ENCODE measurements around the gene HCFC1R1.
A peak's percentile ranks its signal among the peaks of the same experiment; 100 is the strongest.

HCFC1R1 gene

GRCh38 chr16:3065069-3065741 is 41.5 kb upstream of the HCFC1R1 start, which contains the start of gene IL32:
Gene IL32 (plus strand): TSS chr16:3065640. CDS start chr16:3065812, 172 bp downstream.
- H3K27ac ChIP-seq: peak within 1 kb of the TSS; percentile 24
- no peaks in the 10 kb centered on the region for H3K4me1 ChIP-seq
- H3K9ac ChIP-seq: no peak within 1 kb of the TSS
- H3K36me3 ChIP-seq (ENCODE audit: control insufficient read depth, insufficient read depth, low read length): no peaks in the 10 kb centered on the region
- H3K27me3 ChIP-seq (ENCODE audit: control insufficient read depth, insufficient read depth, low read length): no peaks in the 10 kb centered on the region
- no peaks in the 10 kb centered on the region for H3K79me2 ChIP-seq
- no peaks in the 10 kb centered on the region for H3K9me3 ChIP-seq (ENCODE audit: control insufficient read depth, low read length)
- no peak within 1 kb of the TSS for H2AFZ ChIP-seq
- H3K4me3 ChIP-seq (ENCODE audit: low read depth, low read length): peak within 1 kb of the TSS; percentile 21
- H3K4me2 ChIP-seq (ENCODE audit: low read length): peak within 1 kb of the TSS; percentile 25
- no peak for TF ChIP-seq CTCF (IDR thresholded peaks at IDR 0.05)

- Histone ChIP-seq H3K4me2 (ENCODE audit: low read length) (no peak overlapping the region), H2AFZ (no peak overlapping the region), H3K9ac (no peak overlapping the region), H3K79me2 (no peaks in the 10 kb centered on the region), H3K36me3 (ENCODE audit: control insufficient read depth, insufficient read depth, low read length) (no peaks in the 10 kb centered on the region), H3K4me3 (ENCODE audit: low read depth, low read length) (no peak overlapping the region), H3K27ac (no peak overlapping the region), H3K4me1 (no peaks in the 10 kb centered on the region), H3K27me3 (ENCODE audit: control insufficient read depth, insufficient read depth, low read length) (no peaks in the 10 kb centered on the region), H3K9me3 (ENCODE audit: control insufficient read depth, low read length) (no peaks in the 10 kb centered on the region)
- TF ChIP-seq CTCF (IDR thresholded peaks at IDR 0.05): no peak
These were observed 40.1 kb upstream of the HCFC1R1 start for GRCh38 chr16:3063625-3064386.

- Histone ChIP-seq H3K36me3 (ENCODE audit: control insufficient read depth, insufficient read depth, low read length) (no peaks in the 10 kb centered on the region), H3K9me3 (ENCODE audit: control insufficient read depth, low read length) (no peaks in the 10 kb centered on the region), H3K4me2 (ENCODE audit: low read length) (no peak overlapping the region), H3K27ac (no peak overlapping the region), H3K4me1 (no peaks in the 10 kb centered on the region), H2AFZ (no peak overlapping the region), H3K9ac (no peak overlapping the region), H3K27me3 (ENCODE audit: control insufficient read depth, insufficient read depth, low read length) (no peaks in the 10 kb centered on the region), H3K79me2 (no peaks in the 10 kb centered on the region), H3K4me3 (ENCODE audit: low read depth, low read length) (no peak overlapping the region)
- TF ChIP-seq CTCF (IDR thresholded peaks at IDR 0.05): no peak
These were observed 38.8 kb upstream of the HCFC1R1 start for GRCh38 chr16:3062553-3062952.

- Histone ChIP-seq H3K9me3 (ENCODE audit: control insufficient read depth, low read length) (no peaks in the 10 kb centered on the region), H3K27ac (no peak overlapping the region), H2AFZ (no peak overlapping the region), H3K36me3 (ENCODE audit: control insufficient read depth, insufficient read depth, low read length) (no peaks in the 10 kb centered on the region), H3K4me3 (ENCODE audit: low read depth, low read length) (peak overlapping the region; percentile 99), H3K79me2 (no peaks in the 10 kb centered on the region), H3K4me1 (no peaks in the 10 kb centered on the region), H3K4me2 (ENCODE audit: low read length) (no peak overlapping the region), H3K9ac (no peak overlapping the region), H3K27me3 (ENCODE audit: control insufficient read depth, insufficient read depth, low read length) (no peaks in the 10 kb centered on the region)
- no peak for TF ChIP-seq CTCF (IDR thresholded peaks at IDR 0.05)
These were observed 36.8 kb upstream of the HCFC1R1 start for GRCh38 chr16:3060339-3061127.
